AG04449 (cell line): ENCODE results near the gene CREB3L2.
"Not testable (repeated sequence)": the region's sequence is repeated elsewhere in the genome, so short reads cannot be mapped to it uniquely, and the experiment has no call there.

ENCODE experiments used
- CTCF ChIA-PET: fragments of 350-600 bp; formaldehyde crosslinking; extraction: SDS; loops from one replicate; lab custom pipeline; 2021; ENCODE audit warnings: antibody characterized with exemption; lab: Yijun Ruan, JAX
- POLR2A ChIA-PET: fragments of 400-600, 350-600 bp; formaldehyde crosslinking; extraction: SDS; loops from one replicate; lab custom pipeline; 2020; ENCODE audit warnings: antibody characterized with exemption, inconsistent platforms; lab: Yijun Ruan, JAX
- DNase-seq: peaks from one replicate; pipeline ENCODE4 v3.0.0-alpha.2; 2010; ENCODE audit warnings: low read depth, low spot score
- H3K4me3 ChIP-seq: 2 replicates; pipeline ENCODE4 v1.5.1; 2011; ENCODE audit warnings: low read depth, mild to moderate bottlenecking, control low read depth, low read length
- CTCF ChIP-seq: IDR thresholded peaks from one replicate; pipeline ENCODE4 v1.5.1; 2011; ENCODE audit warnings: mild to moderate bottlenecking, moderate library complexity, low read length, control low read depth, inconsistent platforms; ENCODE audit not compliant: insufficient read depth; ENCODE audit errors: missing control alignments

CREB3L2 gene

GRCh38 chr7:137969828-137970227 is 32.1 kb downstream of the CREB3L2 start:
- ChIA-PET POLR2A (interaction anchor here (0.6 to 1.8 kb wide), 5 partner anchors 10 to 29 kb away, joined by 3 to 5 read pairs (median 3); no protein-coding TSS in a partner anchor), CTCF (interaction anchor here (0.8 to 1.6 kb wide), 5 partner anchors 9 to 29 kb away, joined by 3 to 4 read pairs (median 3); no protein-coding TSS in a partner anchor)
- no peak for TF ChIP-seq CTCF
- H3K4me3 ChIP-seq = no peak overlapping the region
- no peak for DNase-seq

DNA sequence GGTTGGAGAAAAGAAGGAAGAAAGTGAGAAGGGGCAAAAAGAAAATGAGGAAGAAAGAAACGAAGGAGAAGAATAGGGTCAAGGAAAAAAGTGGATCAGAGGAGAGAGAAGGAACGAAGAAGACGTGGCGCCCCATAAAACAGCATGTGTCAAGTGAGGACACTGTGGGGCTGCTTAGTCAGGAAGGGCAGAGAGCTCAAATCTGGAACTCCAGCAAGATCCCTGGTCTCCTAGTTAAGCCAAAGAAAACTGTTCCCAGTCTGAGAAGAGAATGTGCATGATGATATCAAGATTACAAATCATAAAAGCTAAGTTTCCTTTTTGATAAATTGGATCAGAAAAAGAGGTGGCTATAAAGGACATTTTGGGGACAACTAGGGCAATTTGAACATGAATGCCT is 33.0 kb downstream of the CREB3L2 start:
- CTCF ChIA-PET = interaction anchor here (0.9 to 3.5 kb wide), 6 partner anchors 19 to 313 kb away, joined by 3 to 15 read pairs (median 4); partner anchors contain the start of gene CREB3L2
- no peak for DNase-seq

GRCh38 chr7:137968339-137968738 is 33.5 kb downstream of the CREB3L2 start:
- not testable (repeated sequence) for DNase-seq, H3K4me3 ChIP-seq
- CTCF ChIA-PET = interaction anchor here (0.9 to 3.5 kb wide), 6 partner anchors 10 to 312 kb away, joined by 3 to 15 read pairs (median 6); partner anchors contain the start of gene CREB3L2
- POLR2A ChIA-PET = interaction anchor here (0.8 kb wide), 1 partner anchor 33 kb away, joined by 3 read pairs; the partner anchor contains the start of gene CREB3L2

More for the DNA sequence above, 33.0 kb downstream of the CREB3L2 start:
- POLR2A ChIA-PET = no interaction called here
- no peak for TF ChIP-seq CTCF
- no peak overlapping the region for H3K4me3 ChIP-seq

DNA sequence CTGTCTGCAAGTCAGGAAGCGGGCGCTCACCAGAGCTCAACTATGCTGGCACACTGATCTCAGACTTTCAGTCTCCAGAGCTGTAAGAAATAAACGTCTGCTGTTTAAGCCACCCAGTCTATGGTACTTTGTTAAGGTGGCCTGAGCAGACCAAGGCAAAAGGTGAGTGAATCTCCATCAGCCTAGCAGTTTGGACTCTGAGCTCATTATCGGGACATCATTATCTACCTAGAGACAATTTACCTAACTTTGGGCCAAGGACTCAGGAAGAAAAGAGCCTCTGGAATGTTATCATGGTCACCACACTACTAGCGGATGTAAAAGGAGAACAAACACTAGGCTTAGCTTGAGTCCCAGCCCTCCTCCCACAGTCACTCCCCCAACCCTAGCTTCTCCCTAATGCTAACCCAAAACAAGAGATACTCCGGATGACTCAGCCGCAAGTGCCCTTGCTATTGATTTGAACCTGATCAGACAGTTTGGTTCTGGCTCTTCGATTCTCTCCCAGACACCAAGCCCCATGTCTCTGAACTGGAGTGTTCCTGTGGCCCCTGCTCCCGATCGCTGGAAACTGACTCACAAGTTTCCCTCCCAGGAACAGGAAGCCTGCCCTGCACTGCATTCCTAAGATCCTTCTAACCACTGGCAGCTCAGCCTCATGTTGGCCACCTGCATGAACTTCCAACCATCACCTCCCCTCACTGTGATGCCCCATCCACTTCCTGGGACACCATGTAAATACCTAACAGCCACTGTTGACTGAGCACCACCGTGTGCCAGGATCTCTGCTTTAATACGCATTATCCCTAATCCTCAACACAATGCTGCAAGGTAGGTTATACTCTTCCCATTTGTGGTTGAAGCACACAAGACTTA is 34.5 kb downstream of the CREB3L2 start:
- CTCF ChIA-PET = interaction anchor here (0.8 to 3.5 kb wide), 14 partner anchors 11 to 311 kb away, joined by 3 to 15 read pairs (median 4); partner anchors contain the start of gene CREB3L2
- no peak for TF ChIP-seq CTCF
- POLR2A ChIA-PET = interaction anchor here (0.5 to 2.3 kb wide), 4 partner anchors 11 to 34 kb away, joined by 3 to 10 read pairs (median 5); partner anchors contain the start of gene CREB3L2
- H3K4me3 ChIP-seq = no peak overlapping the region
- DNase-seq = no peak

DNA sequence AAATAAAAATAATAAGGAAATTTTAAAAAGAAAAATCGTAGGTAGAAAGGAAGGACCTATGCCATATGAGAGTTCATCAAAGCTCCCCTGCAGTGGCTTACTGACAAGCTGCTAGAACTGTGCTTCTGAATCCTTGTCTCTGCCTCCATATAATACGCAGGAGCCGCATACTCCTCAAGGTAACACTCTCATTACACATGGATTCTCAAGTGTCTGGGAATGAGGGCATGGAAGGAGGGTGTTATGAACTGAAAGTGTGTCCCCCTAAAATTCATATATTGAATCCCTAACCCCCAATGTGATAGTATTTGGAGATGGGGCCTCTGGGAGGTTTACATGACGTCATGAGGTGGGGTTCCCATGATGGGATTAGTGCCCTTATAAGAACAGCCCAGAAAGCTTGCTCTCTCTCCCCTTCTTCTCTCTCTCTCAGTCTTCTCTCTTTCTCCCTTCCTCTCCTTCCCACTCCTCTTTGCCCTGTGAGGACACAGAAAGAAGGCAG is 35.2 kb downstream of the CREB3L2 start:
- ChIA-PET POLR2A (interaction anchor here (2.1 to 2.3 kb wide), 2 partner anchors 12 to 13 kb away, joined by 7 to 10 read pairs; no protein-coding TSS in a partner anchor), CTCF (interaction anchor here (0.8 to 3.5 kb wide), 13 partner anchors 11 to 63 kb away, joined by 3 to 15 read pairs (median 4); no protein-coding TSS in a partner anchor)
- TF ChIP-seq CTCF = no peak
- no peak for DNase-seq
- no peak overlapping the region for H3K4me3 ChIP-seq

GRCh38 chr7:137965942-137966640 is 35.8 kb downstream of the CREB3L2 start:
- ChIA-PET POLR2A (interaction anchor here (2.1 to 2.3 kb wide), 2 partner anchors 12 kb away, joined by 7 to 10 read pairs; no protein-coding TSS in a partner anchor), CTCF (interaction anchor here (0.8 to 3.5 kb wide), 10 partner anchors 10 to 62 kb away, joined by 3 to 15 read pairs (median 4); no protein-coding TSS in a partner anchor)
- peak; percentile 10 for TF ChIP-seq CTCF
- no peak for DNase-seq
- H3K4me3 ChIP-seq = no peak overlapping the region
